IMR-90 (cell line): ENCODE data around the gene SPAAR. TPM values are rescaled to one million over a fixed set of nuclear protein-coding genes. Genes with fewer than 3 reads are reported as not detected.
A peak's percentile ranks its signal among the peaks of the same experiment; 100 is the strongest.

Experiments used
- ATAC-seq: fragments of 200-7000 bp; cut with Tn5 transposase; 2 replicates; pipeline ENCODE4 v1.9.1; 2020; ENCODE audit warnings: low read depth, mild to moderate bottlenecking, moderate library complexity
- BruUV-seq: library from RNA; stranded (reverse); fragments of 400-500 nt; replicated peaks from 2 replicates; lab custom pipeline; 2021; lab: Mats Ljungman, UMichigan
- CTCF ChIA-PET: fragments of 300-600 bp; formaldehyde crosslinking; extraction: SDS; loops from one replicate; lab custom pipeline; 2021; ENCODE audit warnings: antibody characterized with exemption; lab: Yijun Ruan, JAX
- POLR2A ChIA-PET: fragments of 300-600 bp; sonication (Branson Sonifier 250); formaldehyde crosslinking; loops from one replicate; lab custom pipeline; 2022; ENCODE audit warnings: antibody characterized with exemption; ENCODE audit not compliant: unreplicated experiment; lab: Charles Lee
- DNase-seq: peaks from one replicate; pipeline ENCODE4 v3.0.0; 2013
- H2AFZ ChIP-seq: replicated peaks from 2 replicates; pipeline ENCODE3; 2013; ENCODE audit warnings: low read length, mild to moderate bottlenecking; ENCODE audit not compliant: poor library complexity
- H2AK5ac ChIP-seq: 2 replicates; pipeline ENCODE4 v1.6.1; 2013; ENCODE audit warnings: low read depth, low read length, inconsistent platforms
- H2AK9ac ChIP-seq: replicated peaks from 2 replicates; pipeline ENCODE3; 2013; ENCODE audit warnings: mild to moderate bottlenecking, low read depth, low read length, moderate library complexity; ENCODE audit not compliant: poor library complexity
- H2BK120ac ChIP-seq: 2 replicates; pipeline ENCODE4 v1.6.1; 2013; ENCODE audit warnings: low read depth, low read length, inconsistent platforms
- H2BK15ac ChIP-seq: 3 replicates; pipeline ENCODE4 v1.6.1; 2013; ENCODE audit warnings: low read depth, low read length, inconsistent platforms
- H2BK20ac ChIP-seq: 2 replicates; pipeline ENCODE4 v1.6.1; 2013; ENCODE audit warnings: low read depth, mild to moderate bottlenecking, inconsistent platforms, low read length, moderate library complexity
- H2BK5ac ChIP-seq: 2 replicates; pipeline ENCODE4 v1.6.1; 2013; ENCODE audit warnings: mild to moderate bottlenecking, low read depth, low read length, inconsistent platforms; ENCODE audit not compliant: poor library complexity, severe bottlenecking
- H3K14ac ChIP-seq: replicated peaks from 2 replicates; pipeline ENCODE4 v1.6.1; 2013; ENCODE audit warnings: low read depth, low read length, inconsistent platforms
- H3K18ac ChIP-seq: 2 replicates; pipeline ENCODE4 v1.6.1; 2013; ENCODE audit warnings: low read depth, low read length, control low read depth
- H3K23ac ChIP-seq: 2 replicates; pipeline ENCODE4 v1.6.1; 2013; ENCODE audit warnings: low read depth, low read length, inconsistent platforms
- H3K27ac ChIP-seq: 2 replicates; pipeline ENCODE4 v1.5.1; 2013; ENCODE audit warnings: mild to moderate bottlenecking, control low read depth, low read length; ENCODE audit not compliant: insufficient read depth
- H3K27me3 ChIP-seq: 2 replicates; pipeline ENCODE4 v1.6.1; 2013; ENCODE audit warnings: low read length; ENCODE audit not compliant: control insufficient read depth, insufficient read depth
- H3K36me3 ChIP-seq: 2 replicates; pipeline ENCODE4 v1.6.1; 2013; ENCODE audit warnings: low read length, mixed read lengths; ENCODE audit not compliant: control insufficient read depth, insufficient read depth
- H3K4ac ChIP-seq: 2 replicates; pipeline ENCODE4 v1.6.1; 2013; ENCODE audit warnings: low read depth, low read length, inconsistent platforms
- H3K4me1 ChIP-seq: 2 replicates; pipeline ENCODE4 v1.6.1; 2013; ENCODE audit warnings: low read length, mixed read lengths; ENCODE audit not compliant: control insufficient read depth, insufficient read depth
- H3K4me2 ChIP-seq: 2 replicates; pipeline ENCODE4 v1.6.1; 2013; ENCODE audit warnings: low read depth, mild to moderate bottlenecking, control low read depth, low read length, moderate library complexity
- H3K4me3 ChIP-seq: 2 replicates; pipeline ENCODE4 v1.5.1; 2013; ENCODE audit warnings: low read depth, mild to moderate bottlenecking, control low read depth, low read length, moderate library complexity; ENCODE audit not compliant: insufficient read depth
- H3K56ac ChIP-seq: 2 replicates; pipeline ENCODE4 v1.6.1; 2013; ENCODE audit warnings: low read length, inconsistent platforms; ENCODE audit not compliant: insufficient read depth; ENCODE audit errors: extremely low read depth
- H3K79me1 ChIP-seq, 2 experiments: 2 replicates each; pipeline ENCODE4 v1.6.1; 2013; ENCODE audit warnings: low read length in 2 of 2, inconsistent platforms in 1 of 2, low read depth in 1 of 2
- H3K9ac ChIP-seq: 2 replicates; pipeline ENCODE4 v1.6.1; 2013; ENCODE audit warnings: low read depth, low read length, control low read depth
- H3K9me1 ChIP-seq: 2 replicates; pipeline ENCODE4 v1.6.1; 2013; ENCODE audit warnings: low read length, inconsistent platforms; ENCODE audit not compliant: insufficient read depth
- H3K9me3 ChIP-seq: 2 replicates; pipeline ENCODE4 v1.6.1; 2013; ENCODE audit warnings: low read length; ENCODE audit not compliant: control insufficient read depth, insufficient read depth
- H4K20me1 ChIP-seq: 2 replicates; pipeline ENCODE4 v1.6.1; 2013; ENCODE audit warnings: low read length, inconsistent platforms; ENCODE audit not compliant: insufficient read depth
- H4K5ac ChIP-seq: 2 replicates; pipeline ENCODE4 v1.6.1; 2013; ENCODE audit warnings: mild to moderate bottlenecking, low read depth, low read length, control low read depth
- H4K8ac ChIP-seq, 2 experiments: 2 replicates each; pipeline ENCODE4 v1.6.1; 2013; ENCODE audit warnings: low read depth in 2 of 2, low read length in 2 of 2, control low read depth in 1 of 2, inconsistent platforms in 1 of 2
- H4K91ac ChIP-seq: 2 replicates; pipeline ENCODE4 v1.6.1; 2013; ENCODE audit warnings: low read depth, low read length, inconsistent platforms; ENCODE audit not compliant: insufficient read depth
- BHLHE40 ChIP-seq: fragments of 150-350 bp; IDR thresholded peaks from 2 replicates; pipeline ENCODE4 v1.6.1; 2016; ENCODE audit warnings: mild to moderate bottlenecking, low read depth, low read length
- CEBPB ChIP-seq: IDR thresholded peaks from 2 replicates; pipeline ENCODE4 v1.6.1; 2012; ENCODE audit warnings: low read depth, low read length, improper control_type of control experiment
- CHD1 ChIP-seq: IDR thresholded peaks from 2 replicates; pipeline ENCODE4 v1.6.1; 2012; ENCODE audit warnings: low read depth, low read length, improper control_type of control experiment
- FOS ChIP-seq: fragments of 150-350 bp; IDR thresholded peaks from 2 replicates; pipeline ENCODE4 v1.6.1; 2016; ENCODE audit warnings: low read depth, low read length
- MAFK ChIP-seq: IDR thresholded peaks from 2 replicates; pipeline ENCODE4 v1.6.1; 2012; ENCODE audit warnings: low read depth, low read length, improper control_type of control experiment
- NFE2L2 ChIP-seq: fragments of 150-350 bp; IDR thresholded peaks from 2 replicates; pipeline ENCODE4 v1.6.1; 2016; ENCODE audit warnings: low read depth, mild to moderate bottlenecking, low read length
- POLR2A ChIP-seq: IDR thresholded peaks from 2 replicates; pipeline ENCODE4 v1.6.1; 2012; ENCODE audit warnings: mild to moderate bottlenecking, low read depth, low read length
- RFX5 ChIP-seq: IDR thresholded peaks from 2 replicates; pipeline ENCODE4 v1.8.0; 2012; ENCODE audit warnings: low read depth, mild to moderate bottlenecking, low read length, moderate library complexity
- WGBS, 2 experiments: methylation state at CpG; one replicate each; pipeline versions ENCODE4 v1.1.5 to v1.1.7; 2013; ENCODE audit warnings: missing lambda C conversion rate in 2 of 2; ENCODE audit not compliant: insufficient read length in 1 of 2; ENCODE audit errors: extremely low coverage in 2 of 2; 5-methylcytosine and 5-hydroxymethylcytosine counted together
- dilution Hi-C: fragments of 300-500 bp; cut with HindIII; formaldehyde crosslinking; loops from one replicate; pipeline ENCODE4 v1.14.3; 2018; ENCODE audit warnings: low sequenced_read_pairs; ENCODE audit not compliant: unreplicated experiment
- in situ Hi-C: fragments of 300-500 bp; cut with MboI; formaldehyde crosslinking; loops from 3 replicates; pipeline ENCODE4 v1.14.3; 2019; ENCODE audit warnings: low sequenced_read_pairs, inconsistent platforms, mixed read lengths
- intact Hi-C: fragments of 100-400 bp; cut with micrococcal nuclease; formaldehyde crosslinking; loops from 2 replicates; pipeline ENCODE4 v1.10.0; 2022
- polyA plus RNA-seq, 3 experiments: library from polyadenylated mRNA; depleted of rRNA; stranded (reverse); fragments of >200 nt; gene quantifications; 2 replicates each; pipeline ENCODE4 v1.2.3, GENCODE V29; 2012; ENCODE audit warnings: low replicate concordance in 1 of 3
- total RNA-seq: library from RNA; depleted of rRNA; stranded (reverse); fragments of >200 nt; gene quantifications from 2 replicates; pipeline ENCODE4 v1.2.3, GENCODE V29; 2012

Gene SPAAR
- total and polyA plus RNA-seq, 2 of the 4 experiments (the other 2 are of a cell fraction) = 0.18 to 0.32 TPM

GRCh38 chr9:35919212-35920008 is 10.1 kb downstream of the SPAAR start (continued):
- TF ChIP-seq MAFK = no peak
- TF ChIP-seq CHD1 = no peak

- no peak overlapping the region for H2AFZ ChIP-seq
- intact Hi-C loops = no loop called here
Measured at GRCh38 chr9:35920051-35920620, 10.8 kb downstream of the SPAAR start.

More at GRCh38 chr9:35920051-35920620, 10.8 kb downstream of the SPAAR start:
- H4K8ac ChIP-seq = peak overlapping the region in 1 of 2 experiments; percentile 66; a peak in 1 of 4 replicates
- in situ Hi-C loops = no loop called here
- peak overlapping the region; percentile 18; the same call in 1 of the 2 replicates for H4K5ac ChIP-seq
- peak overlapping the region; percentile 3; the same call in 1 of the 2 replicates for H3K18ac ChIP-seq
- H2AK5ac ChIP-seq = peak overlapping the region; percentile 73
- H3K23ac ChIP-seq = 0 out of 2 replicates have a peak overlapping the region, but pooled peaks have one; percentile 56
- H3K4me3 ChIP-seq = no peak overlapping the region
- no peak for ATAC-seq
- peaks cover 10% of the 10 kb centered on the region for H3K4me1 ChIP-seq
- dilution Hi-C loops = no loop called here
- peak overlapping the region; percentile 51 for H2BK120ac ChIP-seq
- H3K9me1 ChIP-seq = peaks cover 8% of the 10 kb centered on the region
- H3K9me3 ChIP-seq = no peaks in the 10 kb centered on the region
- H2BK15ac ChIP-seq = peak overlapping the region; percentile 85; the same call in 1 of the 3 replicates
- TF ChIP-seq POLR2A = no peak
- TF ChIP-seq NFE2L2 = no peak
- no peak for TF ChIP-seq CEBPB
- TF ChIP-seq FOS = no peak
- no peak for TF ChIP-seq MAFK
- no peak for TF ChIP-seq RFX5
- TF ChIP-seq BHLHE40 = no peak
- WGBS, 2 experiments = 96% methylated on average over 3 of the region's 4 CpGs; no CpG with 5 or more reads in 1 of the 2 experiments
- no peaks in the 10 kb centered on the region for H3K27me3 ChIP-seq
- peak overlapping the region; percentile 77 for H3K4ac ChIP-seq
- no TSS peak for BruUV-seq
- peak overlapping the region; percentile 7 for H2BK5ac ChIP-seq
- H4K91ac ChIP-seq = peak overlapping the region; percentile 70
- H3K27ac ChIP-seq = no peak overlapping the region
- no peak for DNase-seq
- POLR2A ChIA-PET = no interaction called here
- H3K14ac ChIP-seq = 0 out of 2 replicates have a peak overlapping the region, but pooled peaks have one; percentile 11
- no peak overlapping the region for H3K9ac ChIP-seq
- no peak overlapping the region for H3K56ac ChIP-seq
- peak overlapping the region; percentile 67 for H2AK9ac ChIP-seq
- H3K4me2 ChIP-seq = no peak overlapping the region
- CTCF ChIA-PET = no interaction called here
- no peaks in the 10 kb centered on the region for H4K20me1 ChIP-seq
- H3K79me1 ChIP-seq = no peaks in the 10 kb centered on the region
- peak overlapping the region; percentile 59 for H2BK20ac ChIP-seq
- no peaks in the 10 kb centered on the region for H3K36me3 ChIP-seq
